Activated CD8-positive, alpha-beta T cell treated with anti-CD3 and anti-CD28 coated beads, Interleukin-2, amount 10 ng/mL, durations not matched to agents 7 days and 5 days (primary cell): Measurements from ENCODE around the gene NOMO2. TPM values are rescaled to one million over a fixed set of nuclear protein-coding genes. Genes with fewer than 3 reads are reported as not detected.
A peak's percentile ranks its signal among the peaks of the same experiment; 100 is the strongest.
"Not testable (repeated sequence)": the region's sequence is repeated elsewhere in the genome, so short reads cannot be mapped to it uniquely, and the experiment has no call there.

ENCODE experiments used
- ATAC-seq: fragments of 150-1000 bp; cut with Tn5 transposase; one replicate; pipeline ENCODE4 v1.10.0; 2021; ENCODE audit warnings: moderate library complexity
- CTCF ChIA-PET: fragments of 350-600 bp; sonication (Branson Sonifier 250); formaldehyde crosslinking; loops from one replicate; lab custom pipeline; 2021; ENCODE audit warnings: antibody characterized with exemption; lab: Charles Lee
- POLR2A ChIA-PET: fragments of 350-600 bp; sonication (Branson Sonifier 250); formaldehyde crosslinking; loops from one replicate; lab custom pipeline; 2021; ENCODE audit warnings: antibody characterized with exemption; lab: Charles Lee
- DNase-seq: peaks from one replicate; pipeline ENCODE4 v3.0.0-alpha.2; 2020
- H3K27ac Mint-ChIP-seq: one replicate; pipeline ENCODE4 v1.8.0; 2021; ENCODE audit warnings: mild to moderate bottlenecking, mixed read lengths
- H3K27me3 Mint-ChIP-seq: one replicate; pipeline ENCODE4 v1.8.0; 2021; ENCODE audit warnings: low read depth, mixed read lengths
- H3K36me3 Mint-ChIP-seq: one replicate; pipeline ENCODE4 v1.8.0; 2021; ENCODE audit warnings: low read depth, mixed read lengths
- H3K4me1 Mint-ChIP-seq: one replicate; pipeline ENCODE4 v1.8.0; 2021; ENCODE audit warnings: low read depth, mixed read lengths
- H3K4me3 Mint-ChIP-seq: one replicate; pipeline ENCODE4 v1.8.0; 2021; ENCODE audit warnings: mild to moderate bottlenecking, mixed read lengths
- H3K9me3 Mint-ChIP-seq: one replicate; pipeline ENCODE4 v1.8.0; 2022; ENCODE audit warnings: mixed read lengths; ENCODE audit not compliant: insufficient read depth
- total RNA-seq, 2 experiments: library from RNA; stranded (reverse); gene quantifications; one replicate each; pipeline ENCODE4 v1.2.3, GENCODE V29; 2021

Gene NOMO2
- total RNA-seq, 2 experiments from 2014 or later: 89.4 to 97.8 TPM

DNA sequence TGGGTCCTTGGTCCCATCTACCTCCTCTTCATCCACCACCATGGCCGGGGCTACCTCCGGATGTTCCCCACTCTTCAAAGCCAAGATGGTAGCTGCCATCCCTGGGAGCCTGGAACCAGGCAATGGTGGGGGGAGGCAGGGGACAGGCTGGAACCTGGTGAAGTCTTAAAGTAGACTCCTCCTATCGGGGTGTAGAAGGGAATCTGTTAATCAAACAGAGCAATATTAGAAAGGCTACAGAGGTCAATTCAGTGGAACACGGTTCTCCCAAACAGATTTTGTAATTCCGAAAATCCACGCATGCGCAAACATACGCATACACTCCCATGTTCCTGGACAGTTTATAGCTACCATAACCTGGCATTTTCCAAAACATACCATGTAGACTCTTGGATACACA lies 11.1 kb upstream of the NOMO2 start:
- H3K27me3 Mint-ChIP-seq, CTCF ChIA-PET, DNase-seq, H3K4me1 Mint-ChIP-seq, POLR2A ChIA-PET, H3K27ac Mint-ChIP-seq, H3K4me3 Mint-ChIP-seq, H3K36me3 Mint-ChIP-seq, H3K9me3 Mint-ChIP-seq, ATAC-seq: not testable (repeated sequence)

DNA sequence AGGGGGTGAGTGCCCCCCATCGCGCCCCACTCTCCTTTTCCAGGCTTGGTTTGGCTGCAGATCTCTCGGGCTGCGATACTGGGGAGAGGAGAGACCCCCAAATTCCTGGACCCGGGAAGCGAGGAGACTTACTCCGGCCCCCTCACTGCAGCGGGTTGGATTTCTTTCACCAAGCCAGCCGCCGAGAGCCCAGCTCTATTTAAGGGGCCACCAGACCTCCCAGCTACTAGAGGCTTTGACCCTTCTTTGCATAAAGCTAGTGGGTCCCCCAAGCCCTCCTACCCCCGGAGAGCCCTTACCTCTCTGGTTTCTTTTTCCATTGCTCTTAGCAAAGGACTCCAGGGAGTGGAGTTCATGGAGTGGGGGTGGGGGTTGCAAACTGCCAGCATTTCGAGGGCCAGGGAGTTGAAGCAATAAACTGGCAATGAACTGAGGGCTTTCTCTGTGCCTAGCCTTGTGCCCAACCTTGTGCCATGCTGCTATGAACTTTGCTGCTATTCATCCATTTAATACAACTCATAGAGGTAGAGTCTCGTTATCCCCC lies 9.5 kb upstream of the NOMO2 start:
- H3K4me1 Mint-ChIP-seq, H3K27me3 Mint-ChIP-seq, CTCF ChIA-PET: not testable (repeated sequence)

DNA sequence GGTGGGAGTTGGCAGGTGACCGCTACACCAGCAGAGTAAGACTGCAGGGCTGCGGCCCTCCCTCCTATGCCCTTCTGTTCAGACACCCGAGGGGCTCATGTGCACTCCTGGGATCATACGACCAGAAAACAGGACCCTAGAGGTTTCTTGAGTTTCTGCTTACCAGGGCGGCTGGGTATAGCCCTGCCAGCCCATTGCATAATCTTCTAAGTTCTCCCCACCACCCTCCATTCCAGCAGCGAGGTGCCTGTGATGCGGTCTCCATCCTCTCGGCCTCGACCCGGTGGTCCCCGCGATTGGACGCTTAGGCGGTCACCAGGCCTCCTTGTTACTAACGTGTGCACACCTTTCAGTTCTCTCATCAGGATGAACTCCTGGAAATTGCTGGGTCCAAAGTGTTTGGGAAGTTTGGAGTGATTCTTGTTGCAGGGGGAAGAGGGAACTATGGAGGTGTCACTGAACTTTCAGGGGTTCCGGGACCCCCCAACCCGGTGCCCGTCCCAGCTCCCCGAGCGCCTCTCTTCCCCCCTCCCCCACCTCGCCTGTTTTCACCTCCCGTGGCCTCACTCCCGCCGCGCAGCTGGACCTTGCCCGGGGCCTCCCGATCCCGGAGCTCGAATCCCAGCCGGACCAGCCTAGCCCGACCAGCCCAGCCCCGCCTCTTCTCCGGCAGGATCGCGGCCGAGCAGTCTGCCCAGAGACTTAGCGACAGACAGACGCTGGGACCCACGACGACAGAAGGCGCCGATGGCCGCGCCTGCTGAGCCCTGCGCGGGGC lies 8.8 kb upstream of the NOMO2 start:
- H3K27ac Mint-ChIP-seq, H3K36me3 Mint-ChIP-seq, CTCF ChIA-PET, POLR2A ChIA-PET, H3K4me3 Mint-ChIP-seq, H3K9me3 Mint-ChIP-seq, H3K27me3 Mint-ChIP-seq, H3K4me1 Mint-ChIP-seq, DNase-seq: not testable (repeated sequence)
- peak; percentile 56 for ATAC-seq

More for the DNA sequence above, 9.5 kb upstream of the NOMO2 start:
- H3K4me3 Mint-ChIP-seq, H3K36me3 Mint-ChIP-seq, POLR2A ChIA-PET, H3K9me3 Mint-ChIP-seq, H3K27ac Mint-ChIP-seq, DNase-seq: not testable (repeated sequence)
- ATAC-seq: peak; percentile 12

DNA sequence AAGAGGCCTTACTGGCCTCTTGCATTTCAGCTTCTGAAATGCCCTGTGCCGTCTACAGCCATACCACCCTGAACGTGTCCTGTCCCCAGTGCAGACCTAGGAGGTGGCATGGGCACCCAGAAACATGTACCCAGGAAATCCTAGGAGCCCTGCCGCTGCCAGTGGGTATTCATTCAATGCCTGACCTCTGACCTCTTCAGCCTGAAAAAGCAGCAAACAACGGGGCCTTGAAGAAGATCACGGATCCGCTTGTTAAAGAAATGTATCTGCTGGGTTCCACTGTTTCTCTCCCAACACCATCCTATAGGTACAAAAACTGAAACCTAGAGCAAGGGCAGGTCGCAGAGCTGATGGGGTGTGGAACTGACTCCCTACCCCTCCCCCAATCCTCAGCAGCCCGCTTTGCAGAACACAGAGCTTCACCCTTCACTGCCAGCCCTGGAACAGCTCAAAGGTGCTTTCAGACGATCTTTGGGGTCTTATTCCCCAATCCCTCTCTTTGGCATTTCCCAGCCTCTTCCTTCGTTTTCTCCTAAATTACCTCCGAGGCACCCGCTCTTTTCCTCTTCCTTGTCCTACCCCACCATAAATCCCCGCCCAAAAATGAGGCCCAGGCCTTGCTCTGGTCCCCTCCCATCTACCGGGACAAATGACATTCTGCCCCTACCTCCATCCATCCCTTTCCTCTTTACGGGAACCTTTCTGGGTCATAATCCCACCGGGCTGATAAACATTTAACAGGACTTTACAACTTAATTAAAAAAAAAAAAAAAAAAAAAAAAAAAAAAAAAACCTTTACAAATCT lies 1.3 kb downstream of the NOMO2 start:
- ATAC-seq, CTCF ChIA-PET, H3K9me3 Mint-ChIP-seq, DNase-seq, H3K27me3 Mint-ChIP-seq, POLR2A ChIA-PET: not testable (repeated sequence)
- H3K27ac Mint-ChIP-seq: peak overlapping the region; percentile 46
- peak overlapping the region; percentile 72 for H3K4me3 Mint-ChIP-seq
- H3K4me1 Mint-ChIP-seq: peaks cover 16% of the 10 kb centered on the region
- H3K36me3 Mint-ChIP-seq: peaks cover 11% of the 10 kb centered on the region

DNA sequence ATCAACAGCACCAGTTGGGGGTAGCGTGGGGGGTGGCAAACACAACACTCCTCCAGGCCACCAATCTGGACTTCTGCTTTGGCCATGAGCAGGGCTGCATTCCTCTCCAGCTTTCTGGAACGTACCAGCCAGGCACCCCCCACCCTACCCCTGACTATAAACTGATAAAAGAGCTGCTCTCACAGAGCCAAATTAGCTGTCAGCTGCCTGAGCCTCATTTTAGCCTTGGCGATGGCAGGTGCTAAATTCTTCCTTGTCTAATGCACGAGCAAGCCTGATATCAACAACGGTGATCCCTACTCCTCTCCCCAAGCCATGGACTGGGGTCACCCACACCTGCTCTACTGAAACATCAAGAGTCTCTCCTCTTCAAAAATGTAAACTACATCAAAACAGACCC lies 8.2 kb downstream of the NOMO2 start:
- H3K36me3 Mint-ChIP-seq, H3K27me3 Mint-ChIP-seq, CTCF ChIA-PET, DNase-seq, POLR2A ChIA-PET, H3K4me3 Mint-ChIP-seq, H3K27ac Mint-ChIP-seq, H3K4me1 Mint-ChIP-seq, H3K9me3 Mint-ChIP-seq, ATAC-seq: not testable (repeated sequence)

DNA sequence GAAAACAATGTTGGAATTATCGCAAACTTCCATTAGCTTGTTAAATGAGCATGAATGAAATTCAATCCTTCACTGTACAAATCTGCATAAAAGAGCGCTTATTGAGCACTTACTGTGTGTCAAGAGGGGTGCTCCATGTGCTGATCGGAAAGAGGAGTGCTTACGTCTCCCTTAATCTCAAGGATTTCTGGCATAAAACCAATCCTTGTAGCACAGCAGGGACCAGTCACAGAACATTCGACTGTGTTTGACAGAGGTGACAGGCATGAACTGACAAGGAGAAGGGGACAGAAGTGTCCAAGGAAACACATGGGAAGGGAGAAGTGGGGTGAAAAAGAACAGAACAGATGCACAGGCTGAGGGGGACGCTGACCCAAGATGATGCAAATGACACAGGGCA lies 14.5 kb downstream of the NOMO2 start:
- H3K9me3 Mint-ChIP-seq, DNase-seq, H3K36me3 Mint-ChIP-seq, ATAC-seq, H3K27ac Mint-ChIP-seq, POLR2A ChIA-PET, H3K27me3 Mint-ChIP-seq, H3K4me1 Mint-ChIP-seq, CTCF ChIA-PET, H3K4me3 Mint-ChIP-seq: not testable (repeated sequence)

DNA sequence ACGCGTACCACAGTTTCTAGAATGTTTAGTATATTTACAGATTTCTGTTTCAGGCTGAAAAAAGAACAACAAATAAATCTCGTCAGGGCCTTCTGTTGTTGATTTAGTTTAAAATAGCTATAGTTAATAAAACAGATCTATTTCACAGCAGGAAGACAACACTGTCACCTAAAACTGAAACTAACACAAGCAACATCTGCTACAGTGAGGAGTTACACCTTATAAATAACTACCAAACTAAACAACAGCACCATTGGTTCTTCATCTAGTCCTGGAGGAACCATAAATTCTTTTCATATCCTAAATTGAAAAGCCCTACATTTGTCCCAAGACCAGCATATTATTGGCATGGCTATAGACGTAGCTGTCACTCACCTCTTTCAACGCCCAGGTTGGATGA lies 15.0 kb downstream of the NOMO2 start:
- H3K27me3 Mint-ChIP-seq, H3K9me3 Mint-ChIP-seq, CTCF ChIA-PET, H3K4me1 Mint-ChIP-seq, ATAC-seq, H3K27ac Mint-ChIP-seq, H3K36me3 Mint-ChIP-seq, POLR2A ChIA-PET, H3K4me3 Mint-ChIP-seq, DNase-seq: not testable (repeated sequence)

DNA sequence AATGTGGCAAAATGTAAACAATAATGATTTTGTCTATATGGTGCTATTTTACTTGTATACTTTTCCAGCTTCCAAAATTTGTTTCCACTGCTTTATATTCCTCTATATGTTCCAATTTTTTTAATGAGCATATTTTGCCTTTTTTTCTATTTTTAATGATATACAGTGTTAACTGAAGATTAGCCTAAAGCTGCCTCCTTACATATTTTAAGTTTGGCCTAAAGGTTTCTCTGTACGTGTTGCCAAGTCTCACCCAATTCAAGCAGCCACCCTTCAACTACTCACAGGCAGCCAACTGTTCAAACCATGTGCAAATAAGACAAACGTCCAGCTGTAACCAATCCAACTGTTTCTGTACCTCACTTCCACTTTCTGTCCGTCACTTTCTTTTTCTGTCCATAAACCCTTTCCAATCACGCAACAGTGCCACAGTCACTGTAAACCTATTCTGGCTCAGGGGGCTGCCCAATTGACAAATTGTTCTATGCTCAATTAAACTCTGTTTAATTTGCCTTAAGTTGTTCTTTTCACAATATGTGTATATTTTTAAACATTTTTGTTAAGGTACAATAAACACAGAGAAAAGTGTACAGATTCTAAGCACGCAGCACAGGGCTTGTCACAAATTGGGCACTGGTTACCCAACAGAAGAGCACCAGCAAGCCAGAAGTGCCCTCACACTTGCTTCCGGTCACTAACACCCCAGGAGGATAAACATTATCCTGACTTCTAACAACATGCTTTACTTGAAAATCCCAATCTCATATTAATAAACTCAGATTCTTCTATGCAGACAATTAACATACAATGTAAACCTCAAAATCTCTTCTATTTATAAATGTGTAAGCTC lies 17.4 kb downstream of the NOMO2 start:
- CTCF ChIA-PET, H3K36me3 Mint-ChIP-seq, H3K4me1 Mint-ChIP-seq, H3K27me3 Mint-ChIP-seq, H3K27ac Mint-ChIP-seq, DNase-seq, H3K9me3 Mint-ChIP-seq, POLR2A ChIA-PET, ATAC-seq, H3K4me3 Mint-ChIP-seq: not testable (repeated sequence)

DNA sequence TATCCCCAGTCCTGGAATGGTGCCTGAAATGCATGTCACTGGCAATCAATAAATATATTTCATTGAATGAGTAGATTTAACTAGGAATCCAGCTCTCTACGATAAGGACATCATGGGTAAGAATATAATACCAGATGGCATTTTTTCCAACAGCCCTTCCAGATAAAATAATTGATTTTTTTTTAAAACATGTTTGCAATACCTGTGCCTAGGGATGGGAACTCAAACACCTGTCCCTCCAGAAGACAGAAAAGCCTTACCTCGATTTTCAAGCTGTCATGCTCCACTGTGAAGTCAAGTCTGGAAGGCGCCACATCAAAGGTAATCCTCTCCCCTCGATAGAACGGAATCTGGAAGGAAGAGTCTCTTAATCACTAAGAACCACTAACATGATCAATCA lies 20.0 kb downstream of the NOMO2 start:
- DNase-seq, H3K4me3 Mint-ChIP-seq, H3K27me3 Mint-ChIP-seq, H3K9me3 Mint-ChIP-seq, ATAC-seq, POLR2A ChIA-PET, H3K36me3 Mint-ChIP-seq, H3K4me1 Mint-ChIP-seq, CTCF ChIA-PET, H3K27ac Mint-ChIP-seq: not testable (repeated sequence)

DNA sequence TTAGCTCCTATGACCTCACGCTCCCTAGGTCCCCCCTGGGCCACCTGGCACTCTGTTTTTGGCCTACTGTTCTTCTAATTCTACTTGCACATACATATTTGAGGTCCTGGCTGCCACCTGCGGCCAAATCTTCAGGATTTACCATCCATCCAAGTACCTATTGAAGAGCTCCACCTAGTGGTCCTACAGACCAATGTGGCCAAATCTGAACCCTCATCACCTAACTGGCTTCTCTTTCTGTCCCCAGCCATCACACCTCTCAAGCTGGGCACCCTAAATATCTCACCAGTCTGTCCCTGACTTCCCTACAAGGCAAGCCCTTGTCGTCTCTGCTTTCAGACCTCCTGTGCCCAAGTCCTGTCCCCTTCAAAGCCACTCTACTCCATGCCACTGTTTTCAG lies 24.9 kb downstream of the NOMO2 start:
- CTCF ChIA-PET, H3K27me3 Mint-ChIP-seq, POLR2A ChIA-PET, H3K4me1 Mint-ChIP-seq, H3K4me3 Mint-ChIP-seq, H3K9me3 Mint-ChIP-seq, DNase-seq: not testable (repeated sequence)
- Mint-ChIP-seq H3K27ac (peak overlapping the region; percentile 49), H3K36me3 (peaks cover 18% of the 10 kb centered on the region)
- ATAC-seq: peak; percentile 49

DNA sequence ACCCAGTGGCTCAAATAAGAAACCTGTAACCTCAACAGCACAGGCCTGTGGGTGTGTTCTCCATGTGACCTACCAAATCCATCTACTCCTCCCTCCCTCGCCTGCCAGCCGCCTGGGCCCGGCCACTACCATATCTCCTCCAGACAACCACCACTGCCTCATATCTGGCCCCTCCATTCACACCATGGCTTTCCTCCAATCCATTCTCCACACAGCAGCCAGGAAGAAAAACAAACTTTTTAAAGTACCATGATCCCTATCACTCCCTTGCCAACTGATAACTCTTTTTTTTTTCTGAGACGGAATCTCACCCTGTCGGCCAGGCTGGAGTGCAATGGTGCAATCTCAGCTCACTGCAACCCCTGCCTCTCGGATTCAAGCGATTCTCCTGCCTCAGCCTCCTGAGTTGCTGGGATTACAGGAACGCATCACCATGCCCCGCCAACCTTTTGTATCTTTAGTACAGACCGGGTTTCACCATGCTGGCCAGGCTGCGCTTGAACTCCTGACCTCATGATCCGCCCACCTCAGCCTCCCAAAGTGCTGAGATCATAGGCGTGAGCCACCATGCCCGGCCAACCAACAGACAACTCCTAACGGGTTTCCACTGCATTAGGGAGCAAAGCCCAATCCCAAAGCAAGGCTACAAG lies 26.3 kb downstream of the NOMO2 start:
- DNase-seq, POLR2A ChIA-PET, ATAC-seq, H3K4me1 Mint-ChIP-seq, CTCF ChIA-PET, H3K9me3 Mint-ChIP-seq, H3K27me3 Mint-ChIP-seq, H3K27ac Mint-ChIP-seq, H3K4me3 Mint-ChIP-seq: not testable (repeated sequence)
- peaks cover 18% of the 10 kb centered on the region for H3K36me3 Mint-ChIP-seq
